Neuronal stem cell (in vitro differentiated cells): ENCODE data around the gene PTPRH. TPM values are rescaled to one million over a fixed set of nuclear protein-coding genes. Genes with fewer than 3 reads are reported as not detected.

Source experiments
- DNase-seq: peaks from one replicate; pipeline ENCODE4 v3.0.0-alpha.2; 2013; ENCODE audit warnings: low spot score
- H2AFZ ChIP-seq: one replicate; pipeline ENCODE4 v1.6.1; 2013; ENCODE audit warnings: mild to moderate bottlenecking, low read length, inconsistent platforms
- H2AK5ac ChIP-seq: 2 replicates; pipeline ENCODE4 v1.6.1; 2013; ENCODE audit warnings: low read depth, mild to moderate bottlenecking, inconsistent platforms, low read length, moderate library complexity, mixed read lengths
- H2BK120ac ChIP-seq: 2 replicates; pipeline ENCODE4 v1.6.1; 2013; ENCODE audit warnings: low read depth, mild to moderate bottlenecking, inconsistent platforms, low read length, moderate library complexity, mixed read lengths
- H2BK12ac ChIP-seq: one replicate; pipeline ENCODE4 v1.6.1; 2013; ENCODE audit warnings: low read length, inconsistent platforms
- H2BK15ac ChIP-seq: 2 replicates; pipeline ENCODE4 v1.6.1; 2013; ENCODE audit warnings: mild to moderate bottlenecking, low read length, inconsistent platforms, mixed read lengths
- H2BK5ac ChIP-seq: one replicate; pipeline ENCODE4 v1.6.1; 2013; ENCODE audit warnings: inconsistent platforms, mild to moderate bottlenecking, low read length, moderate library complexity
- H3K14ac ChIP-seq: one replicate; pipeline ENCODE4 v1.6.1; 2013; ENCODE audit warnings: low read length, inconsistent platforms
- H3K18ac ChIP-seq: 2 replicates; pipeline ENCODE4 v1.6.1; 2013; ENCODE audit warnings: low read length, inconsistent platforms
- H3K23ac ChIP-seq: 2 replicates; pipeline ENCODE4 v1.6.1; 2013; ENCODE audit warnings: low read depth, mild to moderate bottlenecking, mixed read lengths, low read length, inconsistent platforms; ENCODE audit not compliant: poor library complexity
- H3K27ac ChIP-seq: replicated peaks from 3 replicates; pipeline ENCODE4 v1.5.1; 2013; ENCODE audit warnings: low read length, inconsistent platforms
- H3K27me3 ChIP-seq, 3 experiments: 2 replicates each; pipeline ENCODE4 v1.6.1; 2013; ENCODE audit warnings: low read length in 3 of 3, mild to moderate bottlenecking in 2 of 3, inconsistent platforms in 1 of 3, low read depth in 1 of 3, mixed read lengths in 1 of 3, moderate library complexity in 1 of 3; ENCODE audit not compliant: control insufficient read depth in 3 of 3, insufficient read depth in 3 of 3
- H3K36me3 ChIP-seq, 2 donors: replicated peaks in 1 of 2; 2 replicates each; pipeline ENCODE4 v1.6.1; 2013; ENCODE audit warnings: low read length in 2 of 2; ENCODE audit not compliant: control insufficient read depth in 2 of 2, insufficient read depth in 2 of 2
- H3K4ac ChIP-seq: 2 replicates; pipeline ENCODE4 v1.6.1; 2013; ENCODE audit warnings: inconsistent platforms, mild to moderate bottlenecking, low read length, moderate library complexity
- H3K4me1 ChIP-seq, 2 donors: 1 replicate in 1 of 2; 2 replicates in 1 of 2; pipeline ENCODE4 v1.6.1; 2013; ENCODE audit warnings: low read length in 2 of 2, low read depth in 1 of 2; ENCODE audit not compliant: control insufficient read depth in 2 of 2, insufficient read depth in 1 of 2
- H3K4me2 ChIP-seq: one replicate; pipeline ENCODE4 v1.6.1; 2013; ENCODE audit warnings: mild to moderate bottlenecking, low read length, inconsistent platforms; ENCODE audit not compliant: insufficient read depth, poor library complexity, severe bottlenecking
- H3K4me3 ChIP-seq, 2 donors: 2 replicates each; pipeline ENCODE4 v1.5.1; 2013; ENCODE audit warnings: low read length in 2 of 2, mild to moderate bottlenecking in 2 of 2, inconsistent platforms in 1 of 2, moderate library complexity in 1 of 2
- H3K79me1 ChIP-seq: one replicate; pipeline ENCODE4 v1.6.1; 2013; ENCODE audit warnings: low read depth, mild to moderate bottlenecking, inconsistent platforms, low read length, moderate library complexity
- H3K9ac ChIP-seq: one replicate; pipeline ENCODE4 v1.6.1; 2013; ENCODE audit warnings: mild to moderate bottlenecking, low read depth, low read length, inconsistent platforms; ENCODE audit not compliant: poor library complexity
- H3K9me3 ChIP-seq, 2 donors: replicated peaks in 1 of 2; 2 replicates each; pipeline versions ENCODE3 to v1.6.1; 2013; ENCODE audit warnings: low read length in 2 of 2, mild to moderate bottlenecking in 2 of 2, inconsistent platforms in 1 of 2, low read depth in 1 of 2, mixed read lengths in 1 of 2, moderate library complexity in 1 of 2; ENCODE audit not compliant: control insufficient read depth in 2 of 2, insufficient read depth in 1 of 2
- H4K8ac ChIP-seq: one replicate; pipeline ENCODE4 v1.6.1; 2013; ENCODE audit warnings: low read depth, mild to moderate bottlenecking, inconsistent platforms, low read length, moderate library complexity
- H4K91ac ChIP-seq: one replicate; pipeline ENCODE4 v1.6.1; 2013; ENCODE audit warnings: low read length, low read depth, mild to moderate bottlenecking, inconsistent platforms; ENCODE audit not compliant: poor library complexity
- WGBS, 2 donors: extraction: QIAGEN DNeasy Blood & Tissue Kit; methylation state at CpG; one replicate each; pipeline ENCODE4 v1.1.7; 2013; ENCODE audit warnings: missing lambda C conversion rate in 2 of 2, mixed read lengths in 1 of 2; ENCODE audit not compliant: insufficient read length in 2 of 2, insufficient replicate concordance in 1 of 2; ENCODE audit errors: extremely low coverage in 2 of 2; 5-methylcytosine and 5-hydroxymethylcytosine counted together
- polyA plus RNA-seq, 2 experiments: library from polyadenylated mRNA; stranded (reverse); fragments of 200-250 nt; gene quantifications; one replicate each; pipeline ENCODE4 v1.2.3, GENCODE V29; 2013

The PTPRH gene, protein sequence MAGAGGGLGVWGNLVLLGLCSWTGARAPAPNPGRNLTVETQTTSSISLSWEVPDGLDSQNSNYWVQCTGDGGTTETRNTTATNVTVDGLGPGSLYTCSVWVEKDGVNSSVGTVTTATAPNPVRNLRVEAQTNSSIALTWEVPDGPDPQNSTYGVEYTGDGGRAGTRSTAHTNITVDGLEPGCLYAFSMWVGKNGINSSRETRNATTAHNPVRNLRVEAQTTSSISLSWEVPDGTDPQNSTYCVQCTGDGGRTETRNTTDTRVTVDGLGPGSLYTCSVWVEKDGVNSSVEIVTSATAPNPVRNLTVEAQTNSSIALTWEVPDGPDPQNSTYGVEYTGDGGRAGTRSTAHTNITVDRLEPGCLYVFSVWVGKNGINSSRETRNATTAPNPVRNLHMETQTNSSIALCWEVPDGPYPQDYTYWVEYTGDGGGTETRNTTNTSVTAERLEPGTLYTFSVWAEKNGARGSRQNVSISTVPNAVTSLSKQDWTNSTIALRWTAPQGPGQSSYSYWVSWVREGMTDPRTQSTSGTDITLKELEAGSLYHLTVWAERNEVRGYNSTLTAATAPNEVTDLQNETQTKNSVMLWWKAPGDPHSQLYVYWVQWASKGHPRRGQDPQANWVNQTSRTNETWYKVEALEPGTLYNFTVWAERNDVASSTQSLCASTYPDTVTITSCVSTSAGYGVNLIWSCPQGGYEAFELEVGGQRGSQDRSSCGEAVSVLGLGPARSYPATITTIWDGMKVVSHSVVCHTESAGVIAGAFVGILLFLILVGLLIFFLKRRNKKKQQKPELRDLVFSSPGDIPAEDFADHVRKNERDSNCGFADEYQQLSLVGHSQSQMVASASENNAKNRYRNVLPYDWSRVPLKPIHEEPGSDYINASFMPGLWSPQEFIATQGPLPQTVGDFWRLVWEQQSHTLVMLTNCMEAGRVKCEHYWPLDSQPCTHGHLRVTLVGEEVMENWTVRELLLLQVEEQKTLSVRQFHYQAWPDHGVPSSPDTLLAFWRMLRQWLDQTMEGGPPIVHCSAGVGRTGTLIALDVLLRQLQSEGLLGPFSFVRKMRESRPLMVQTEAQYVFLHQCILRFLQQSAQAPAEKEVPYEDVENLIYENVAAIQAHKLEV
- polyA plus RNA-seq (2013, experiment 1 of 2): 0.29 TPM
- 0.17 TPM for polyA plus RNA-seq (2013, experiment 2 of 2)

GRCh38 chr19:55208880-55209692, at the start of gene PTPRH:
Gene PTPRH, minus strand, starts transcription at chr19:55209501. Its CDS starts 68 bp downstream, at chr19:55209433.
- no peaks in the 10 kb centered on the region for H3K36me3 ChIP-seq
- H3K4me2 ChIP-seq: no peak within 1 kb of the TSS
- H3K79me1 ChIP-seq: no peaks in the 10 kb centered on the region
- peaks cover 7 to 20% of the 10 kb centered on the region in 2 donors for H3K4me1 ChIP-seq
- peaks cover 5 to 8% of the 10 kb centered on the region in 2 donors for H3K9me3 ChIP-seq
- H2BK15ac ChIP-seq: peak within 1 kb of the TSS; percentile 58
- peak within 1 kb of the TSS; percentile 88 for H2AK5ac ChIP-seq
- no peak within 1 kb of the TSS for H3K4ac ChIP-seq
- H4K8ac ChIP-seq: no peak within 1 kb of the TSS
- peak within 1 kb of the TSS; percentile 75 for H2BK12ac ChIP-seq
- no peak within 1 kb of the TSS for H3K4me3 ChIP-seq
- H2BK5ac ChIP-seq: no peak within 1 kb of the TSS
- H3K14ac ChIP-seq: no peak within 1 kb of the TSS
- H4K91ac ChIP-seq: no peak within 1 kb of the TSS
- peak within 1 kb of the TSS; percentile 59 for H2AFZ ChIP-seq
- DNase-seq: no peak
- no peaks in the 10 kb centered on the region for H3K27me3 ChIP-seq
- peak within 1 kb of the TSS; percentile 60 for H3K9ac ChIP-seq
- H3K23ac ChIP-seq: no peak within 1 kb of the TSS
- peak within 1 kb of the TSS; percentile 90 for H3K18ac ChIP-seq
- H3K27ac ChIP-seq: no peak within 1 kb of the TSS
- no peak within 1 kb of the TSS for H2BK120ac ChIP-seq
- no CpG with 5 or more reads among the region's 18 CpGs for WGBS, 2 donors

DNA sequence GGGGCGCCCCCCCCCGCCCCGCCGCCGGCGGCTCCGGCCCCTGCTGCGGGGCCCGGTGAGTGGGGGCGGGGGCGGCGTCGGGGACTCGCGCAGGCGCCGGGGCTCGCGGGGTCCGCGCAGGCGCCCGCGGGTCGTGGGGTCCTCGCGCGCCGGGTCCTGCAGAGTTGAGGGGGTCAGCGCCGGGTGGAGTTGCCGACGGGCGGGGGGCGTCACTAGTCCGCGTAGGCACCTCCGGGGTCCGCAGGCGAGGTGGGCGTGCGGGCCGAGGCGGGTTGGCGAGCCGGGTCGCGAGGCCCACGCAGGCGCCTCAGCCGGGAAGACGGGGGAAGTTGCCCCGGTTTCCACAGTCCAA, 49.2 kb upstream of the PTPRH start:
- no CpG with 5 or more reads among the region's 53 CpGs for WGBS, 2 donors
- peak overlapping the region; percentile 60 for H2BK12ac ChIP-seq
- peak overlapping the region; percentile 81 for H3K4me2 ChIP-seq
- H2AFZ ChIP-seq: peak overlapping the region; percentile 88
- H3K27me3 ChIP-seq: no peaks in the 10 kb centered on the region
- H2AK5ac ChIP-seq: no peak overlapping the region
- H4K8ac ChIP-seq: no peak overlapping the region
- peaks cover 12 to 17% of the 10 kb centered on the region in 2 donors for H3K4me1 ChIP-seq
- H3K14ac ChIP-seq: peak overlapping the region; percentile 87
- H3K23ac ChIP-seq: peak overlapping the region; percentile 98
- peak overlapping the region; percentile 99 for H3K18ac ChIP-seq
- no peak overlapping the region for H2BK120ac ChIP-seq
- H3K27ac ChIP-seq: peak overlapping the region; percentile 70
- peak overlapping the region; percentile 79 for H2BK5ac ChIP-seq
- H3K36me3 ChIP-seq: peaks cover 0 to 20% of the 10 kb centered on the region in 2 donors
- H3K9me3 ChIP-seq: no peaks in the 10 kb centered on the region
- peaks cover 15% of the 10 kb centered on the region for H3K79me1 ChIP-seq
- H3K9ac ChIP-seq: peak overlapping the region; percentile 97
- DNase-seq: no peak
- H3K4ac ChIP-seq: no peak overlapping the region
- peak overlapping the region; percentile 80 for H2BK15ac ChIP-seq
- H4K91ac ChIP-seq: no peak overlapping the region
- peak overlapping the region; percentile 90 to 99 for H3K4me3 ChIP-seq

DNA sequence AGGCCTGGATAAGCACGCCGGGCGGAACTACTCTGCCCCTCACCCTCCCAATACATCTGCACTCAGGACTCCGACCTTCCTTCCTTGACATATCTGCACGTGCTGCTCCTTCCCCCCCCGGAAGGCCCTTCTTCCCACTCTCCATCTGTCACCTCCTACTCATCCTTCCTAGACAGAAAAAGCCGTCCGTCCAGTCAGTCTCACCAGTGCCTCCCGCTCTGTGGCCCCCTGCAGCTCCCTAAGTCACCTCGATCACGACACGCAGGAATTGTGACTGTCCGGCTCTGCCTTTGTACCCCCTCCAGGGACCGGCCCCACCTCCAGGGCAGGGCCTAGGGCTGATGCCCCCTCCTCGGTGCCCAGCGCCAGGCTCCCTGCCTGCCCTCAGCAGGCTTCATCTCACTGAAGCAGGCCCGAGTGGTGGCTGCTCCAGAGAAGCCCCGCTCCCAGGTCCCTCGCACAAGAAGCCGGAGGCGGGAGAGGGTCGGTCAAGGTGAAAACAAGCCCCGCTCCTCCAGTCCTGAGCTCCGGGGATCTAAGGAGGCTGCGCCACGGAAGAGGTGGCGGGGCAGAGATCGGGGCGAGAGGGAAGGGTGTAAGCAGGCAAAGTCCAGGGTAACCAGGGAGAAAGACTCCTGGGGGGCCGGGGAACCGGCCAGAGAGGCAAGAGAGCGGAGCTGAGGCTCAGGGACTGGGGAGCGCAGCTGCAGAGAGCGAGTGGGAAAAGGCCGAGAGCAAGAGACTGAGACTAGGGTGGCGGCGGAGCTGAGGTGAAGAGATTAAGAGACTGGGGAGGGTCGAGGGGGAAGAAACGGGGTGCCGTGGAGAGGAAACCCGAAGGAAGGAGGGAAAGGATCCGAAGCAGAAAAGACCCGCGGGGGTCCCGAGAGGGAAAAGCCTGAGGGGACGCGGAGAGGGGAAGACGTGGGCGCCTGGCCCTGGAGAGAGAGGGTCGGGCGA, 48.4 kb upstream of the PTPRH start:
- Histone ChIP-seq H3K4ac (no peak overlapping the region), H3K79me1 (peaks cover 17% of the 10 kb centered on the region), H3K9me3 (no peaks in the 10 kb centered on the region), H3K14ac (peak overlapping the region; percentile 31), H3K27ac (no peak overlapping the region), H2AK5ac (no peak overlapping the region), H2AFZ (peak overlapping the region; percentile 88), H2BK120ac (no peak overlapping the region), H2BK12ac (no peak overlapping the region), H3K4me3 (peak overlapping the region; percentile 90 to 99), H3K4me1 (peaks cover 12 to 17% of the 10 kb centered on the region in 2 donors), H3K18ac (peak overlapping the region; percentile 70), H4K8ac (no peak overlapping the region), H3K23ac (peak overlapping the region; percentile 47), H3K9ac (peak overlapping the region; percentile 86), H3K27me3 (no peaks in the 10 kb centered on the region), H3K4me2 (peak overlapping the region; percentile 81), H2BK15ac (no peak overlapping the region), H2BK5ac (peak overlapping the region; percentile 83), H4K91ac (no peak overlapping the region), H3K36me3 (peaks cover 0 to 24% of the 10 kb centered on the region in 2 donors)
- no CpG with 5 or more reads among the region's 51 CpGs for WGBS, 2 donors
- DNase-seq: no peak
